ENCODE data around the gene ZC3H12D. TPM values are rescaled to one million over a fixed set of nuclear protein-coding genes. Genes with fewer than 3 reads are reported as not detected.

The ZC3H12D gene
- total and polyA plus RNA-seq, 2 of the 8 experiments (the other 6 are each of a cell fraction or from before 2014, with no cell fraction given) = 0.05 to 0.07 TPM

DNA sequence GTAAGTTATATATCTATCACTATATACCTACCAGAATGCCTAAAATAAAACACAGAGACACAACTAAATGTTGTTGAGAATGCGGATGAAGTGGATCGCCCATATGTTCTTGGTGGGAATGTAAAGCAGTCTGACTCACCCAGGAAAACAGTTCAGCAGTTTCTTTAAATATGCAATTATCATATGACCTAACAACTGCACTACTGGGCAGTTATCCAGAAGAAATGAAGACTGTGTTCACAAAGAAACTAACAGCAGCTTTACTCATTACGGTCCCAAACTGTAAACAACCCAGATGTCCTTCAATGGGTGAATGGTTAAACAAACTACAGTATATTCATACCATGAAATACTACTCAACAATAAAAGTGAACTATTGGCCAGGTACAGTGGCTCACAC is 14.3 kb upstream of the ZC3H12D start:
- H2BK120ac ChIP-seq (replicated peaks; ENCODE audit: low read depth, low read length) = no peak overlapping the region
- H3K36me3 ChIP-seq (ENCODE audit: control insufficient read depth in 2 of 4, insufficient read depth in 4 of 4, low read length in 3 of 4) = peaks cover 0 to 4% (median 0%) of the 10 kb centered on the region in 4 experiments; a peak in 1 of 8 replicates
- no peak overlapping the region for H3K9ac ChIP-seq (replicated peaks in 1 of 4; ENCODE audit: extremely low read depth in 1 of 4, low read depth in 3 of 4, low read length in 3 of 4)
- FAIRE-seq (no peak), DNase-seq (ENCODE audit: low read depth in 1 of 2, low spot score in 2 of 2) (no peak)
- H3K23ac ChIP-seq (ENCODE audit: insufficient read length) = no peak overlapping the region
- no peak overlapping the region for H3K56ac ChIP-seq (replicated peaks; ENCODE audit: insufficient read length, low read depth, low read length)
- no peak overlapping the region for H2BK15ac ChIP-seq (ENCODE audit: low read length)
- TF ChIP-seq, protein P1, sequence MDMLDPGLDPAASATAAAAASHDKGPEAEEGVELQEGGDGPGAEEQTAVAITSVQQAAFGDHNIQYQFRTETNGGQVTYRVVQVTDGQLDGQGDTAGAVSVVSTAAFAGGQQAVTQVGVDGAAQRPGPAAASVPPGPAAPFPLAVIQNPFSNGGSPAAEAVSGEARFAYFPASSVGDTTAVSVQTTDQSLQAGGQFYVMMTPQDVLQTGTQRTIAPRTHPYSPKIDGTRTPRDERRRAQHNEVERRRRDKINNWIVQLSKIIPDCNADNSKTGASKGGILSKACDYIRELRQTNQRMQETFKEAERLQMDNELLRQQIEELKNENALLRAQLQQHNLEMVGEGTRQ (IDR thresholded peaks at IDR 0.05; ENCODE audit: low read length) = no peak
- TF ChIP-seq CHD1 (IDR thresholded peaks at IDR 0.05; ENCODE audit: low read depth, low read length) (no peak), KDM1A (IDR thresholded peaks at IDR 0.05; ENCODE audit: borderline replicate concordance, low read length) (no peak)
- H4K91ac ChIP-seq (replicated peaks; ENCODE audit: insufficient read length, low read length) = no peak overlapping the region
- H4K20me1 ChIP-seq (replicated peaks in 1 of 2; ENCODE audit: control insufficient read depth in 1 of 2, insufficient read depth in 2 of 2, low read length in 2 of 2) = no peaks in the 10 kb centered on the region
- H4K5ac ChIP-seq (ENCODE audit: insufficient read length, low read depth, low read length) = no peak overlapping the region
- H3K79me1 ChIP-seq (ENCODE audit: low read depth, low read length) = no peaks in the 10 kb centered on the region
- ChIA-PET CTCF (ENCODE audit: partially characterized antibody) (no interaction called here), POLR2A (ENCODE audit: partially characterized antibody) (interaction anchor here (1.9 kb wide), 1 partner anchor 12 kb away, joined by 5 read pairs; no protein-coding TSS in a partner anchor)
- WGBS, 2 experiments (ENCODE audit: extremely low coverage in 1 of 2, insufficient coverage in 1 of 2, insufficient read length in 1 of 2, insufficient replicate concordance in 2 of 2, low coverage in 1 of 2, low lambda C conversion rate in 2 of 2, missing lambda C conversion rate in 1 of 2) = 91% methylated on average over 3 of the region's 3 CpGs; no CpG with 5 or more reads in 1 of the 2 experiments
- H3K14ac ChIP-seq (ENCODE audit: insufficient read length) = no peak overlapping the region
- H3K4me2 ChIP-seq (ENCODE audit: insufficient read depth in 1 of 2, low read depth in 2 of 2, low read length in 2 of 2) = no peak overlapping the region
- no peak overlapping the region for H2AFZ ChIP-seq (ENCODE audit: low read length)
- H3K23me2 ChIP-seq (ENCODE audit: low read depth, low read length) = no peaks in the 10 kb centered on the region
- H3K18ac ChIP-seq (ENCODE audit: extremely low read depth, low read length) = no peak overlapping the region
- H3K79me2 ChIP-seq (ENCODE audit: control insufficient read depth in 1 of 2, insufficient read depth in 2 of 2, low read length in 2 of 2) = no peaks in the 10 kb centered on the region
- H2BK12ac ChIP-seq (ENCODE audit: low read depth, low read length) = no peak overlapping the region
- no peak overlapping the region for H2AK5ac ChIP-seq (ENCODE audit: low read depth, low read length)
- no peak overlapping the region for H3K4me3 ChIP-seq (ENCODE audit: extremely low read depth in 1 of 4, insufficient read depth in 2 of 4, low read depth in 3 of 4, low read length in 4 of 4)
- no peak overlapping the region for H3K27ac ChIP-seq (ENCODE audit: low read depth, low read length)
- H3K4ac ChIP-seq (replicated peaks; ENCODE audit: insufficient read length, low read depth, low read length) = no peak overlapping the region
- H4K8ac ChIP-seq (ENCODE audit: extremely low read depth, insufficient read depth, low read length) = no peak overlapping the region
- H3K9me3 ChIP-seq (ENCODE audit: insufficient read depth in 2 of 2, low read depth in 1 of 2, low read length in 1 of 2) = no peaks in the 10 kb centered on the region
- no peaks in the 10 kb centered on the region for H3K4me1 ChIP-seq (replicated peaks in 1 of 4; ENCODE audit: control insufficient read depth in 3 of 4, insufficient read depth in 4 of 4, low read length in 3 of 4)
- H3K27me3 ChIP-seq (replicated peaks in 1 of 4; ENCODE audit: control insufficient read depth in 3 of 4, extremely low read depth in 1 of 4, insufficient read depth in 3 of 4, low read length in 3 of 4) = no peaks in the 10 kb centered on the region
- no peak overlapping the region for H2BK20ac ChIP-seq (ENCODE audit: low read length)
- no peak overlapping the region for H2BK5ac ChIP-seq (ENCODE audit: low read depth, low read length)
